ENCODE data around the gene FOXO3.
A peak's percentile ranks its signal among the peaks of the same experiment; 100 is the strongest.
"Not testable (repeated sequence)": the region's sequence is repeated elsewhere in the genome, so short reads cannot be mapped to it uniquely, and the experiment has no call there.

Gene FOXO3

DNA sequence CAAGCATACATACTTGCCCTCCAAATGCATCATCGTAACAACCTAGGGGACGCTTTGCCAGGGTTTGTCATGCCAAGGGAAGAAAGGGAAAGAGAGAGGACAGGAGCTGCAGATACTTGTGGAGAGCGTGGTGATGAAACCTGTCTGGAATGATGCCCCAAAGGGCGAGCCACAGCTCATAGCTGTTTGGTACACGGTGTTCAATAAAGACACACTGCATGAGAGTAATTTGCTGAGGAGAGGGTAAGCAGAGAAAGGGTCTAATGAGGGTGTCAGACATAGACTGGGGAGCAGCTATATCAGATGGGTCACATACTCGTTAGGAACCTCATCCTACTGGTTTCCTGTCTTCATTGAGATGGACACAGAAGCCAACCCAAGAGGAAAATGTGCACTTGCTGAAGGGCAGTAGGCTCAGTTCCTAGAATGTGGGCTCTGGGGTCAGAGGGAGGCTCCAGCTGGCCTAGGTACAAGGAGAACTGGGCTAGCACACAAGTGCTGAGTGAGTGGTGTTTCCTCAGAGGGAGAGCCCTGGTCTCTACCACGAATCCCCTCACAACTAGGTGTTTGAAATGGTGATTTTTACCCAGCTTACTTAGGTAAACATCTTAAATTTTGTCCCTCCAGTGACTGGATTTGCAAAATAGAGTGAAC is 5.2 kb upstream of the FOXO3 start:
- DNase-seq (ENCODE audit: low read depth), result no peak

DNA sequence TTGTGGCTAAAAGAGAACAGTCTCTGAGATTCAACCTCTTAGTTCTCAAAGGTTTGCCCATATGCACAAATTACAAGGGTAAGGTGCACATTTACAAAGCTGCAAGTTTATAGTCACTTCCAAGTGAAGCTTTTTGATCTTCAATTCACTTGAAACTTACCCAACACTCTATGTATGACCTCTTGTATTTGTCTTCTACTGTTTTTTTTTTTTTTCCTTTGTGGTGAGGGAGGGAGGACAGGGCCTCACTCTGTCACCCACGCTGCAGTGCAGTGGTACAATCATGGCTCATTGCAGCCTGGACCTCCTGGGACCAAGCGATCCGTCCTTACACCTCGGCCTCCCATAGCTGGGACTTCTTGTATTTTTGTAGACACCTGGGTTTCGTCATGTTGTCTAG is 4.5 kb upstream of the FOXO3 start:
- no peak for DNase-seq (ENCODE audit: low read depth)

DNA sequence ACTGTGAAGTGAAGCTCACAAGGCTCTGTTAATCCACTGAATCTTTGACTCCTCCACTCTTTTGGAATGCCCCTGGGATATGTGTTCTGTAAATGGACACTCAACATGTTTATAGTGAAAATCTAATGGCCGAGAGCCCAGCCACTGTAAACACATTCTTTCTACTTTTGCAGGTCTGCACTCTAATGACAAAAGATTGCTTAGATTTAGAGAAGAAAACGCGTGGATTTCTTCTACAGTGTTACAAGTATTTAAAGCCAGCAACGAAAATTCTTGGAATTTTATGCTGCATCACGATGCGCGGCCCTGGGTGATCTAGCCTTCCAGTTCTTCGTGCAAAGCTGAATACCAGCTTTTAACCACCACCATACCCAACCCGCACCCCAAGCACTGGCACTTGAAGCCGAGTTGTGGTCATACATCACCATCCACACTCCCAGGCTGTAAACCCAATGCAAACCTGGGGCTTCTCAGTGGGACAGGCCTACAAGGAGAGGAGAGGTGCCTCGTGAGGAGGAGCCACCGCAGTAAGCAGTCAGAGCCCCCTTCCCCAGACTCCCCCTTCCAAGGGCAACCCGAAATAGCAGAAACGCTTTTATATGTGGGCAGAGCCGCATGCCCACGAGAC is 3.7 kb upstream of the FOXO3 start:
- no peak for DNase-seq (ENCODE audit: low read depth)

DNA sequence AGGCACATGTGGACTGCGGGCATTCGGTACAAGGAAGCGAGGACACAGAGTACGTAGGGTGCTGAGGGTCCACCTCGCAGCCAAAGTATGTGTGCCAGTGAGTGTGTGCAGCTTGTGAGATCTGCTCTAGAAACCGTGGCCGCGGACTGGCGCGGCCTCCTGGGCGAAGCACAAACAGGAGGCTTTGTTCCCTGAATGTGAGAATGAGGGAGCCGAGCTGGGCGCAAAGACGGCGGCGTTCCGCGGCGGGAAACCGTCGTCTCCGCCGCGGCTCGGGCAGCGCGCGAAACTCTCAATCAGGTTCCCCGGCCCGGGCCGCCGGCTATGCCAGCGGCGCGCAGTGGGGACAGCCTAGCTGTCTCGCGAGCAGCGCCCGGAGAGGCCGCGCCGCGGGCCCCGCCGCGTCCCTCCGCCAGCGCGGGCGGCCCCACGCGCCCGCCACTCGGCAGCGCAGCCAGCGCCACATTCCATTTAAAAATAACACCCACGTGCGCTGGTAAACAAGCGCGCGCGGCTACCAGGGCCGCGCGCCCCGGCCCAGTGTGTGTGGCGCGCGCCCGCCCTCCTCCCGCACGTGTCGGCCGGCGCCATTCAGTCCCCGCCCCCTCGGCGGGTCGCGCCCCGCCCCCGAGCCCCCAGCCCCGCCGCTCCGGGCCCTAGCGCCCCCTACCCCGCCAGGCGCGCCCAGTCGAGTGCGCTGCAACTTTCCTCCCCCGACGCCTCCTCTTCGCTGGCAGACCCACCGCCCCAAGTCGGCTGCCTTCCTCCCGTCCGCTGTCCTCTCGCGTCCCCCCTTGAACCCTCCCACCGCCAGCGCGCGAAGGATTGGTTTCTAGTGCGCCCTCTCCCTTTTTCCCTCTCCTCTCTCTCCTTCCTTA is 3.0 kb upstream of the FOXO3 start:
- no peak for DNase-seq (ENCODE audit: low read depth)

DNA sequence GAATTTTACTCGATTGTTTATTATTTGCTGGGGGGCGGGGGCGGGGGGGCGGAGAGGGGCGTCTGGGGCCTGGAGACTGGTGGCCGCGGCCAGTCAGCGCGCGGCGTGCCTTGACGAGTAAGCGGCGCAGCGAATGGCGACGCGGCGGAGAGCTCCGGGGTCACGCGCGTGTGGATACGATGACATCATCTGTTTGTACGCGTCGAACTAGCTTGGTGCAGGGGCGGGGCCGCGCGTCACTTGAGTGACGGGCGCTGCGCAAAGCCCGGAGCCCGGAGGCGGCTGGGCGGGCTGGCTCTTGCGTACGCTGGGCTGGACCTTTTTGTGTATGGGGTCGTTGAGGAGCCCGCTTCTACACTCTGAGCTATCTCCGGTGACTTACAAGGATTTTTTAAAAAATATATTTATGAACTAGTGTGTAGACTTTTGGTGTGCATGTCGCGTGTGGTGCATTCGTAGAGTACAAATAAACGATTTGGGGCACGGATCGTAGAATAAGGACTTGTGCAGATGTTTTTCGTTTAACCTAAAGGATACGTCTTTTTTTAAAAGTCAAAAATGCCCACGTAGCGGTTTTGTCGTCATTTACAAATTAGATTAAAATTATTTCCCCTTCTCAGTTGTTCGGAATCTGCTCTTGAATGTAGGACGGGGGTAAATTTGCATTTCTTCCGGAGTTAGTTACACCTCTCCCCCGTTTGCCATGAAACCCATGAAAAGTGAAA is 2.2 kb upstream of the FOXO3 start:
- DNase-seq (ENCODE audit: low read depth), result peak; percentile 98

DNA sequence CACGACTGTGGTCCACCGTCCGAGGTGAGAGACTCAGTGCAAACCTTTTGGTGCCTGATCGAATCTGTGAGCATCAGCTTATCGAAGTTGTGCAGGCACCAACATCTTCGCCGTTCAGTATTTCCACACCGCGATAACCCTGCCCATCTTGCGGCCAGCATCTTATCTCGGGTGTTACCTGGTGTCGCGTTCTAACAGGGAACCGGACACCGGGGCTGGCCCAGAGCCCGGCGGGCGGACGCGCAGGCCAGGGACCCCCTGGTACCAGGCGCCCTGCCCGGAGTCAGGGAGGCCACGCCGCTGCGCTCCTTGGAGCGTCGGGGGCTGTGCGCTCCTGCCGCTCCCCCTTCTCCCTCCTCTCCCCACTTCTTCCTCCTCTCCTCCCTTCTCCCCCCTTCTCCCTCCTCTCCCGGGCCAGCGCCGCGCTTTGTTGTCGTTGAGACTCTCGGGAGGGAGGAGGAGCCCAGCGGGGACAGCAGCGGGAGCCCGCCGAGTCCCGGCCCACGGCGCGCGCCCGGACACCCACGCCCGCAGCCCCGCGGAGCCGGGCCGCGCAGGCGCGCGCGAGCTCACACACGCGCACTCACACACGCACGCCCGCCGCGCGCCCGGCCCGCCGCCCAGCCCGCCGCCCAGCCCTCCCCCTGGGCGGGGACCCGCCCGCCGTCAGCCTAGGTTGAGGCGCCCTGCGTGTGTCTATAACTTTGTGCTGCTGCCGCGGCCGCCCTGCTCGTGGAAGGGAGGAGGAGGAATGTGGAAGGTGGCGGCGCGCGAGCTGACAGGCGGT is 1.4 kb upstream of the FOXO3 start:
- DNase-seq (ENCODE audit: low read depth), result peak; percentile 90

DNA sequence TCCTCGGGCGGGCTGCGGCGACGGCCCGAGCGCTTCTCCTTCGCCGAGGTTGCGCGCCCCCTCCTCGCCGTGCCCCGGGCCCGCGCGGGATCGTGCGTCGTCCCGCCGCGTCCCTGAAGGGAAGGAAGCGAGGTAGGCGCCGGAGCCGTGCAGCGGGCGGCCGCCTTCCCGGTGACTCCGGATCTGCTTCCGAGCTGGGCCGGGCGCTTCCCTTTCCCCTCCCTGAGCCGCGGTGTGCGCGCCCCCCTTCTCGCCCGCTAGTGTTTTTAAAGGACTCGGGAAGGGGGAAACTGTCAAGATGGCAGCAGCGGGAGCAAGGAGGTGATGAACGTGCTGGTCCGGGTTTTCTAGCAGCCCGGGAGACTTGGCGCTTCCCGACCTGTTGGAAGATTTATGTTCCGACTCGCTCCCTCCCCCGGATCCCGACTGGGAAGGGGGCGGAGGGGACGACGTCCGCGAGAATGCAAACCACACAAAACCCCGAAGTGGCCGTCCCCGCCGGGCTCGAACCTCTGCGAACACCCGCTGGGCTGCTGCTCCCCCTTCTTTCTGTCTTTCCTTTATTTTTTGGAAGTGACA is 744 bp upstream of the FOXO3 start:
- no peak for DNase-seq (ENCODE audit: low read depth)

DNA sequence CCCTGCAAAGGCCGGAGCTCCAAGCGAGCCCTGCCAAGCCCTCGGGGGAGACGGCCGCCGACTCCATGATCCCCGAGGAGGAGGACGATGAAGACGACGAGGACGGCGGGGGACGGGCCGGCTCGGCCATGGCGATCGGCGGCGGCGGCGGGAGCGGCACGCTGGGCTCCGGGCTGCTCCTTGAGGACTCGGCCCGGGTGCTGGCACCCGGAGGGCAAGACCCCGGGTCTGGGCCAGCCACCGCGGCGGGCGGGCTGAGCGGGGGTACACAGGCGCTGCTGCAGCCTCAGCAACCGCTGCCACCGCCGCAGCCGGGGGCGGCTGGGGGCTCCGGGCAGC is 561 bp downstream of the FOXO3 start:
- not testable (repeated sequence) for DNase-seq (ENCODE audit: low read depth)

DNA sequence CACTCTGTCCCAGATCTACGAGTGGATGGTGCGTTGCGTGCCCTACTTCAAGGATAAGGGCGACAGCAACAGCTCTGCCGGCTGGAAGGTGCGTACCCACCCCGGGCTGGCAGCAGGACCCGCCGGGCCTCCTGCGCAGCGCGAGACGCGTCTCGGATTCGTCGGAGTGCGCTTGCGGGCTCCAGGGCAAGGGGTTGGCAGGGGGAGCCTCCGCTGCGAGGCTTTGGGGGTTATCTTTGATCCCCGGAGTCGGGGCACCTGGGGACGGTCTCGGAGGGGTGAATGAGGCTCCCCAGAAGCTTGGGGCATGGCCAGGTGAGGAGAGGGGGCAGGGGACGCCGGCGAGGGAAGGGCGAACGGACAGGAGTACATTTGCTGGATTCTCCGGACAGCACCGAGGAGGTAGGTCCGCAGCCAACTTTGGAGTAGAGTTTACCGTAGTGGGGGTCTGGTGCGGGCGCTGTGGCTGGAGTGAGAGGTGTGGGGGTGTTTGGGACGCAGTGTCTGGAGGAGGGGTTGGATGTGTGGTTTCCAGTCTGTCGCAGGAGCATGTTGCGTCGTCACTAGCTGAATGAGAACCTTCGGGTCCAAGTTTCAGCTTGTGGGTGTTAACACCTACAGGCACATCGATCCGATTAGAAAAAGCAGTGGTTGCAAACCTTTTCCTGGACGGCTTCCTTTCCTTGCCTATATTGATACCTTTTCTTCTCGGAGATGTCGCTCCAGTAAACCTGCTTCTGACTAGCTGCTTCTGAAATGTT is 1.2 kb downstream of the FOXO3 start:
- no peak for DNase-seq (ENCODE audit: low read depth)

DNA sequence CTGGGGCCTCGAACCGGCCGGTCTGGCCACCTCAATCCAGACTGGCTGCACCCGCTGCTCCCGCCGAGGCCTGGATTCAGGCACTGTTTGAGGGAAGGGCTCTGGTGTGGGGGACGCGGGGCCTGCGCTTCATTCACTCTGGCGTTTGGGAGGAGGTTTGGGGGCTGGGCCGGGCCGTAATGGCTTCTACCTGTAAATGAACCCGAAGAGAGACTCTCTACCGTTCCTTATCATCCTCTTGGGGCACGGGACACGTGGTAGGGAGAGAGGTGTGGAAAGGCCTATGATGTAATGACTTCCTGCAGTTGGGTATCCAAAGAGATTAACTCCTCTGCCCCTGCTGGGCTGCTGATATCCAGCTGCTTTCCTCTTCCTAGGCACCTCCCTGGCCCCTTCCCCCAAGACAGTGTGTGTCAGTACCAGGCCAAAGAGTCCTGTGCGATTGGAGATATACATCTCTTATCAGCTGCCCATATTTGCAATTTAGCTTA is 1.8 kb downstream of the FOXO3 start:
- peak; percentile 91 for DNase-seq (ENCODE audit: low read depth)

DNA sequence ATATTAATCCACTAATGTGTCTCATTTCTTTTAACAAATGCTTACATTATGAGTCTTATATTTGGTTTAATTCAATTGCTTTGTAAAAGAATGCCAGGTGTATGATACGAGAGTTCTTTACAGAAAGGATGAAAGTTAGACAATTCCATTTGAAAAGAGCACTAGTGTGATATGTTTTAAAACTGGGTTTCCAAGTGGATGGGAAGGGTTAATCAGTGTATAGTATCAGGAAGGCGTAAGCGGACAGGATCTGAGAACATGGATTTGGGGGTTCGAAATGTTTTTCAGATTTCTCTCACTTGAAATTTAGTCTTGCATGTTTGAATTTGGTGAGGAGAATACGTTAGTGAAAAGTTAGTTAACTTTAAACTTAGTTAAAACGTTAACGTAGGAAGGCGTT is 2.6 kb downstream of the FOXO3 start:
- no peak for DNase-seq (ENCODE audit: low read depth)

DNA sequence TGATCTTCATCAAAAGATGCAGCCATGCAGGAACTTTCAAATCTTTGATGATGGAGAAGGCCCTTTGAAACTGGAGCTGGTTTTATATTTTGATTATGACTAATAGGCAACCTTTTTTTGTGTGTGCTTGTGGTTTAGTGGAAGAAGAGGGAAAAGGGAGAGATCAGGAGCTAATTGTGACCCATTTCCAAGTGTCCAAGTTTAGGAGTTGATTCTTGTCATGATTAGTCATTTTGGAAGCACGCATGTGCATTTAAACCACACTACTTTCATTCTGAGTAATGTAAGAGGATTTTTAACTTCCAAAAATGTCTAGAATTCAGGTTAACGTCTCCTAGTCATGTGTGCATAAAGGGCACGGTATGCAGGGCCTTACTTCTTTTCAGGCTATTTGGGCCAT is 3.5 kb downstream of the FOXO3 start:
- DNase-seq (ENCODE audit: low read depth), result no peak

DNA sequence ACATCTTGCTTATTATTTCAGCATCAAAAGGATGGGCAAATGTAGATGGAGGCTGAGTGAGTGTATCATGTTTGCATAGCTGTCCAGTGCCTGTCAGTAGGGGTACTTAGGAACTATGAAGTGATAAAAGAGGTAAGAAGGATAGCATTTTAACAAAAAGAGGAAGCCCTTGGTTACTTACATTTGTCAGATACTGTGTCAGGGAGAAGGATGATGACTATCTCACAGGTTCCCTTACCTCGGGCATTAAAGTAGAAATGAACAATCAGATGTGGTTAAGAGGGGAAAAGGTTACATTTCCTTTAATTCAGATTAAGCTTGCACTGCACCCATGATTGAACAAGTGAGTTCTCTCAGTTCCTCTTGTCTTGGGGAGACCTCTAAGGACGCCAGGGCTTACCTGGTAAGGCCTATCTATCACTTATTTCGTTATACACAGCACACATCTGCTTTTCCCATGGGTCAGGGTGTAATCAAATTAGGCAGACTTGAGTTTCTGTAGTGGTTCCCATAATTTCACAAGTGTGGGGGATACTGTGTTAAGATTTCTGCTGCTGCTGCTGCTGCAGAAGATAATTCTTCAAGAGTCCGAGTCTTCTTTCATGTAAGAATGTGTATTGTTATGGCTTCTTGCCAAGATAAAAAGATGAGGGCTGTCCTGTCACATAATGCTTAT is 4.5 kb downstream of the FOXO3 start:
- DNase-seq (ENCODE audit: low read depth), result no peak

DNA sequence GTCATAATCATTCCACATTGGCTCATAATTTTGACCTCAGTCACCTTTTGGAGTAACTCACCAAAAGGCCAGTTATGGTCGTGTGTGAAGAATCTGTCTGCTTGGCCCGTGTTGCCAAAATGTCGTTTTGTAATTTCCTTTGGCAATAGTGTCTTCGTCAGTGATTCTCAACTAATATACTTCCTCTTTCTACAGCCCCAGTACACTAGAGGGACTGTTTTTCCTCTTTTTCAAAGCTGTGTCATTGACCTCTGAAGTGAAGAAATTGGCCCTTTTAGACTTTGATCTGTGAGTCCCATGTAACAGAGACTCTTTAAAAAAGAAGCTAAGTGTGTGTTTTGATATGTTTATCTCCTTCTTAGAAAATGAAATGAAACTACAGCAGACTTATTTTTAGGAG is 5.2 kb downstream of the FOXO3 start:
- no peak for DNase-seq (ENCODE audit: low read depth)

DNA sequence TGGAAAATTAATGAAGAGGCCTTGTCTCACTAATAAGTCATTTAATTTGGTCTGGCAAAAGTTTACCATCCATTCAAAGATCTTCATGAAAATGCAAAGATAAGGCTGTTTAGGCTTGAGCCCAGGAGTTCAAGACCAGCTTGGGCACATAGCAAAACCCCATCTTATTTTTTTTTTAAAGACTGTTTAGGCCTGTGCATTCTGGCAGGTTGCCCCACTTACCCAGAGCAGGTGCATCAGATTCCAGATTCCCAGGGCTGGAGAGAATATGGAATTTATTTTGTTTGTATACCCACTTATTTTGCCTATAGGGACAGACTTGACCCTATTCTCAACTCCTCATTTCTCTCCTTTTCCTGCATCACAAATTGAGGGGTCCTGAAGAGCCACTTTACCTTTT is 5.7 kb downstream of the FOXO3 start:
- no peak for DNase-seq (ENCODE audit: low read depth)

DNA sequence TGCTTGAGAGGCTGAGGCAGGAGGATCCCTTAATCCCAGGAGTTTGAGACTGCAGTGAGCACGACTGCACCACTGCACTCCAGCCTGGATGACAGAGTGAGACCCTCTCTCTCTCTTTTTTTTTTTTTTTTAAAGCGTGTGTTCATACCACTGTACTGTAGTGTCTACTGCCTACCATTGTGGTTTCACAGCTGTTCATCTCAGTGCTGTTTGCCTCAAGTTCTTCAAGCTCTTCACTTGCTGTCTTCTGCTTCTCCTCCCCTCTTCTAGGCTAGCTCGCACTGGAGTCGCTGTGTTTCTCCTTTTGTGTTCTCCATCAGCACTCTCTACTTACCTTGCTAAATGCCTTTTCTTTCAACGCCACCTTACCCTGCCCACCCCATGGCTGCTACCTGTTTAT is 7.4 kb downstream of the FOXO3 start:
- DNase-seq (ENCODE audit: low read depth), result no peak

DNA sequence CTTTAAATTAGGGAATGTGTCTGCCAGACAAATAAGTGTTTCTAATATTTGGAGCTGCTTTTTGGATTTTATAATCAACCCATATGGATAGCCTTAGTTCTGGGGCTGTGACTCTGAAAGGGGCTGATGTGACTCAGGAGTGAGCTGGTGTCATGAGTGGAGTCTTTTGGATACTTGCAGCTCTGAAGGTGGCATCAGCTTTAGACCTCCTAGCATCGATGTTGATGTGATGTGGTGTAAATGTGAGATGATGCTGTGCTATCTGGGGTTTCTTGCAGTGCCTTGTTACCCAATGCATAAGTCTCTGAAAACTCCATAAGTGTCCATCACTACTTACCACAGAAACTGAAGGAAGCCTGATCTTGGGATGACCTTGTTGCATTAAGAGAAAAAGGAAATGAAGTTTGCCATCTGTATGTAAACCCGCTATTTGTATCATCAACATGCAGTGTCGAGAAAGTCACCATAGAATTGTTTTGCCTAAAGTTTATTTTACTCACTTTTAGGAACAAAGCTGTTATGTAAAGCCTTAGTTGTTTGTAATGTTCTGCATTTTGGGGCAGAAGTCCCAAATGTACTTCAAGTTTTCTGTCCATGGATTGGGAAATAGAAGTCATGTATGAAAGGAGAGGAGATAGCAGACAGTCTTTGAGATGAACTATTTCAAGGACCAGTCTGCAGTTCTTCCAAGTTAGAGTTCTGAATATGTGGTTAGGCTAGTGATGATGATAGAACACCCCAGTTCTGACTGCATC is 8.0 kb downstream of the FOXO3 start:
- no peak for DNase-seq (ENCODE audit: low read depth)

DNA sequence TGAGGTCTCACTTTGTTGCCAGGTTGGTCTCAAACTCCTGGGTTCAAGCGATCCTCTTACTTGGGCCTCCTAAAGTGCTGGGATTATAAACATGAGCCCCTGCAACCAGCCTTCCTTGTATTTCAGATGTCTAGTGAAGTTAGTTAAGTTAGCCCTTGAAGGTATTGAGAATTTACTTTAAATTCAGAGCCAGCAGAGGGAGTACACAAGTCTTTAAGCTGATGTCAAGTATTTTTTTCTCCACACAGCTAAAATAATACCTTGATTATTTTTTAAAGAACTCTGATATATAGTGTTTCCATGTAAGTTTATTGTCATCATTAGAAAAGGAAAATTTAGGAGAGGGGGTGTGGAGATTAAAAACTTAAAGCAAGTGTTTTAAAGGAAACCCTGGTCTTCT is 9.8 kb downstream of the FOXO3 start:
- no peak for DNase-seq (ENCODE audit: low read depth)

DNA sequence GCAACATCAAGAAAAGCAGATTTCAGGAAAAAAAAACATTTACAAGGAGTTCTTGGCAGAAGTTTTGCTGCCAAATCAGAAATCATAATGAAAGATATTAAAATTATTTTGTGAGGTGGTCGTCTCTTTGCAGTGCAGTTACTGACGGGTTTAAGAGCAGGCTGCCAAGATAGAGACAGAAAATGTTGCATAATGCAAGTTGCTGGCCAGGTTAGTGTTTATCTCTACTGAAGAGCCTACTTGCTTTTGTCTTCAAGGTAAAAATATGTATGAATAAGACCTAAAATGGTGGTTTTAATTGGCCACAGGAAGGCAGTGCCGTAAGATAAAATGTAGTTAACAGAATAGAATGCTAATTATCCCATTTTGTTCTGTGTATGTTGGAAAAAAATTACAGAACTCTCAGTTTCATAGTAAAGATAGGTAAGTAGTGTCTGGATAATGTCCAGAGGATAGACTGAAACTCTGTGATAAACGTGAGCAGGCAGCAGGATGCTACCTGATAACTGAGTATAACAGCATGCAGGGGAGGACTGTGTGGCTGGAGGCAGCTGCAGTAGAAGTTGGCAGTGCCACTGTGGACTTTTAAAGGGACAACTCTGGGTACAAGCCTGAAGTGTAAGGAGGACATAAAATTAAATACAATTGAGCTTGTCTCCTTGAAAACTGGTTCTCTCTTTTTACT is 13.9 kb downstream of the FOXO3 start:
- DNase-seq (ENCODE audit: low read depth), result no peak

All from CMK (cell line).